T-helper 22 cell (primary cell): ENCODE measurements around the gene MVP.
"Not testable (repeated sequence)": the region's sequence is repeated elsewhere in the genome, so short reads cannot be mapped to it uniquely, and the experiment has no call there.

Experiments
- DNase-seq: peaks from one replicate; pipeline ENCODE4 v3.0.0-alpha.2; 2020; ENCODE audit warnings: low read depth

MVP gene

GRCh38 chr16:29843931-29844330 is 23.7 kb downstream of the MVP start:
- no peak for DNase-seq

- no peak for DNase-seq
These were observed 24.5 kb downstream of the MVP start for GRCh38 chr16:29844575-29845331.

- no peak for DNase-seq
These were observed 25.4 kb downstream of the MVP start for GRCh38 chr16:29845656-29846055.

GRCh38 chr16:29848420-29849297 is 28.4 kb downstream of the MVP start:
- DNase-seq, result peak; percentile 43

GRCh38 chr16:29849505-29849904 is 29.2 kb downstream of the MVP start:
- DNase-seq, result no peak

- DNase-seq, result no peak
These were observed 30.7 kb downstream of the MVP start for GRCh38 chr16:29850998-29851397.

GRCh38 chr16:29852654-29853053 is 32.4 kb downstream of the MVP start:
- no peak for DNase-seq

- no peak for DNase-seq
These were observed 34.3 kb downstream of the MVP start for GRCh38 chr16:29854520-29855100.

GRCh38 chr16:29857133-29857760 is 37.0 kb downstream of the MVP start:
- DNase-seq, result no peak

- no peak for DNase-seq
These were observed 38.0 kb downstream of the MVP start for GRCh38 chr16:29858149-29858849.

- DNase-seq, result no peak
These were observed 38.7 kb downstream of the MVP start for GRCh38 chr16:29858974-29859373.

- no peak for DNase-seq
These were observed 40.0 kb downstream of the MVP start for GRCh38 chr16:29860218-29860617.

GRCh38 chr16:29862383-29862883 is 42.2 kb downstream of the MVP start:
- no peak for DNase-seq

GRCh38 chr16:29862884-29863668 is 42.8 kb downstream of the MVP start, which contains the start of gene CDIPT:
Gene CDIPT (minus strand): TSS chr16:29863226. CDS start chr16:29862857, 369 bp downstream.
- DNase-seq, result peak; percentile 90

GRCh38 chr16:29863669-29863984 is 43.4 kb downstream of the MVP start:
- no peak for DNase-seq

- no peak for DNase-seq
These were observed 43.9 kb downstream of the MVP start for GRCh38 chr16:29864205-29864604.

GRCh38 chr16:29868396-29869009 is 48.2 kb downstream of the MVP start:
- DNase-seq, result no peak

- DNase-seq, result not testable (repeated sequence)
These were observed 48.8 kb downstream of the MVP start for GRCh38 chr16:29869067-29869466.

- no peak for DNase-seq
These were observed 51.7 kb downstream of the MVP start for GRCh38 chr16:29871822-29872546.

- DNase-seq, result no peak
These were observed 53.1 kb downstream of the MVP start for GRCh38 chr16:29873319-29873718.
